ENCODE data around the gene VPS4A. TPM values are rescaled to one million over a fixed set of nuclear protein-coding genes. Genes with fewer than 3 reads are reported as not detected.
A peak's percentile ranks its signal among the peaks of the same experiment; 100 is the strongest.

Gene VPS4A
- total RNA-seq, 1 experiment from 2014 or later: 45.8 TPM

- Histone ChIP-seq H3K4me1 (peaks cover 29% of the 10 kb centered on the region), H3K4me3 (ENCODE audit: low read depth, low read length) (no peak overlapping the region), H3K9me3 (no peaks in the 10 kb centered on the region), H3K36me3 (ENCODE audit: control insufficient read depth, insufficient read depth, low read length) (peaks cover 16% of the 10 kb centered on the region), H3K27me3 (replicated peaks; ENCODE audit: control insufficient read depth, insufficient read depth, low read length) (no peaks in the 10 kb centered on the region)
- TF ChIP-seq CTCF (IDR thresholded peaks at IDR 0.05; ENCODE audit: insufficient read depth in 1 of 2, low read depth in 1 of 2, low read length in 1 of 2, severe bottlenecking in 1 of 2, unreplicated experiment in 1 of 2): no peak
- intact Hi-C loops (cut with micrococcal nuclease; ENCODE audit: unreplicated experiment): no loop called here
- no peak for DNase-seq
- ChIA-PET POLR2A (interaction anchor here (0.7 to 0.8 kb wide), 3 partner anchors 13 to 195 kb away, joined by 3 to 5 read pairs (median 3); no protein-coding TSS in a partner anchor), CTCF (interaction anchor here (0.9 kb wide), 1 partner anchor 16 kb away, joined by 3 read pairs; no protein-coding TSS in a partner anchor)
- H3K4me3 Mint-ChIP-seq (ENCODE audit: unreplicated experiment): peak overlapping the region; percentile 87
- peak overlapping the region; percentile 63 for H3K27ac Mint-ChIP-seq (ENCODE audit: unreplicated experiment)
- H3K4me1 Mint-ChIP-seq (ENCODE audit: low read depth, unreplicated experiment): peaks cover 31% of the 10 kb centered on the region
- peaks cover 97% of the 10 kb centered on the region for H3K36me3 Mint-ChIP-seq (ENCODE audit: insufficient read depth, unreplicated experiment)
- no TSS peak for BruUV-seq (replicated peaks)
- H3K27me3 Mint-ChIP-seq (ENCODE audit: insufficient read depth, unreplicated experiment): no peaks in the 10 kb centered on the region
- no peaks in the 10 kb centered on the region for H3K9me3 Mint-ChIP-seq (ENCODE audit: unreplicated experiment)
Measured at GRCh38 chr16:69327585-69328310, 16.6 kb downstream of the VPS4A start.

- peaks cover 10% of the 10 kb centered on the region for H3K36me3 ChIP-seq (ENCODE audit: control insufficient read depth, insufficient read depth, low read length)
- POLR2A ChIA-PET: no interaction called here
Measured at GRCh38 chr16:69328854-69329316, 17.7 kb downstream of the VPS4A start.

More at GRCh38 chr16:69328854-69329316, 17.7 kb downstream of the VPS4A start:
- Histone ChIP-seq H3K27me3 (replicated peaks; ENCODE audit: control insufficient read depth, insufficient read depth, low read length) (no peaks in the 10 kb centered on the region), H3K9me3 (no peaks in the 10 kb centered on the region), H3K4me3 (ENCODE audit: low read depth, low read length) (peak overlapping the region; percentile 98), H3K4me1 (peaks cover 29% of the 10 kb centered on the region)
- DNase-seq: peak in 1 of 2 experiments; percentile 12
- peaks cover 31% of the 10 kb centered on the region for H3K4me1 Mint-ChIP-seq (ENCODE audit: low read depth, unreplicated experiment)
- BruUV-seq (replicated peaks): no TSS peak
- H3K27ac Mint-ChIP-seq (ENCODE audit: unreplicated experiment): peak overlapping the region; percentile 80
- intact Hi-C loops (cut with micrococcal nuclease; ENCODE audit: unreplicated experiment): no loop called here
- no peaks in the 10 kb centered on the region for H3K9me3 Mint-ChIP-seq (ENCODE audit: unreplicated experiment)
- no peaks in the 10 kb centered on the region for H3K27me3 Mint-ChIP-seq (ENCODE audit: insufficient read depth, unreplicated experiment)
- H3K4me3 Mint-ChIP-seq (ENCODE audit: unreplicated experiment): peak overlapping the region; percentile 87
- peaks cover 97% of the 10 kb centered on the region for H3K36me3 Mint-ChIP-seq (ENCODE audit: insufficient read depth, unreplicated experiment)
- TF ChIP-seq CTCF (IDR thresholded peaks at IDR 0.05; ENCODE audit: insufficient read depth in 1 of 2, low read depth in 1 of 2, low read length in 1 of 2, severe bottlenecking in 1 of 2, unreplicated experiment in 1 of 2): no peak
- CTCF ChIA-PET: no interaction called here

Data from Caco-2 (cell line).